GM21528 (cell line): ENCODE results near the gene PSMD2.

ENCODE experiments used
- ATAC-seq: cut with Tn5 transposase; IDR thresholded peaks from one replicate; pipeline ENCODE4 v1.9.1; 2021; ENCODE audit warnings: mild to moderate bottlenecking, moderate library complexity; ENCODE audit not compliant: unreplicated experiment, low FRiP score

PSMD2 gene

DNA sequence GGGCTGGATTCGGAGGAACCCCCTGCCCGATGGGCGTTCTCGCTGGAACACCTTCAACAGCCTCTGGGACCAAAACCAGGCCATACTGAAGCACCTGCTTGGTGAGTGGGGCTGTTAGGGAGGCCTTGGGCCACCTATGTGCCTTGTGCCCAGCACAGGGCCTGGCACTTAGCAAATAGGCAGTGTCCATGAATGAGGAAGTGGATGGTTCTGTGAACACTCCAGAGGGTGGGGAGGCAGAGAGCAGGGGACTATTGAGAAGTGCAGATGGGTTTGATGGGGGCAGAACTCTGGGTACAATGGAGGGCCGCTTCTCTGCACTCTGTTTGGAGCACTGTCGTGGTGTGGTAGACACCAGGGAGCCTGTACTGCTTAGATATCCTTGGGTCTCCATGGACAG is 21.7 kb upstream of the PSMD2 start:
- no peak for ATAC-seq

DNA sequence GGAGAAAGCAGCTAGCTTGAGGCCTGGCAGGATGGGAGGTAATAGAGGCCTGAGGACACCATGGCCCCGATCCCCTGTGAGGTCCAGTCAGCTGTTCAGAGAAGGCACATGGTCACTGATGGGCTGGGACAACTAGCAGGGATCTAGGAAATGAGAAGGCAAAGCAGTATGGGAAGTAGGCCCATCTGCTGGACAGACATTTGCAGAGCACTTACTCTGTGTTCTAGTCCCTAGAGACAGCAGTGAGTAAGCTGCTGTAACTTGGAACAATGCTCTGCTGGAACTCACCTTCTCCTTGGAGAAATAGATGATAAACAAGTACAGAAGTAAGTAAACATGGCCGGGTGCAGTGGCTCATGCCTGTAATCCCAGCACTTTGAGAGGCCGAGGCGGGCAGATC is 16.1 kb upstream of the PSMD2 start:
- ATAC-seq = no peak

- ATAC-seq = no peak
These were observed 15.4 kb upstream of the PSMD2 start for GRCh38 chr3:184283681-184284080.

GRCh38 chr3:184284696-184285095 is 14.3 kb upstream of the PSMD2 start:
- ATAC-seq = no peak

- ATAC-seq = no peak
These were observed 9.6 kb upstream of the PSMD2 start for GRCh38 chr3:184289426-184289938.

DNA sequence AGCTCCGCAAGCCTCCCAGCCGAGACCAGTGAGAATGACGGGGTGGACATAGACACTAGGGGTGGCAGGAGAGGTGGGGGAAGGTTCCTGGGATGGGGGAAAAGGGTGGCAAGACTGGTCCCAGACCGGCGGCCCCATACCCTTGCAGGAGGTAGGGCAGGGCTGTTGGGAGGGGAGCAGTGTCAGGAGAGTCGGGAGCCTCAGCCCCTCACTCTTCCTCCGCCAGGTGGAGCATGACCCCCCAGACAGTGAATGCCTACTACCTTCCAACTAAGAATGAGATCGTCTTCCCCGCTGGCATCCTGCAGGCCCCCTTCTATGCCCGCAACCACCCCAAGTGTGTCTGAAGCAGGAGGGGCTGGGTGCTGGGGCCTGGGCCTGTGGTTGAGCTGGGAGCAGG is 8.7 kb upstream of the PSMD2 start:
- no peak for ATAC-seq

DNA sequence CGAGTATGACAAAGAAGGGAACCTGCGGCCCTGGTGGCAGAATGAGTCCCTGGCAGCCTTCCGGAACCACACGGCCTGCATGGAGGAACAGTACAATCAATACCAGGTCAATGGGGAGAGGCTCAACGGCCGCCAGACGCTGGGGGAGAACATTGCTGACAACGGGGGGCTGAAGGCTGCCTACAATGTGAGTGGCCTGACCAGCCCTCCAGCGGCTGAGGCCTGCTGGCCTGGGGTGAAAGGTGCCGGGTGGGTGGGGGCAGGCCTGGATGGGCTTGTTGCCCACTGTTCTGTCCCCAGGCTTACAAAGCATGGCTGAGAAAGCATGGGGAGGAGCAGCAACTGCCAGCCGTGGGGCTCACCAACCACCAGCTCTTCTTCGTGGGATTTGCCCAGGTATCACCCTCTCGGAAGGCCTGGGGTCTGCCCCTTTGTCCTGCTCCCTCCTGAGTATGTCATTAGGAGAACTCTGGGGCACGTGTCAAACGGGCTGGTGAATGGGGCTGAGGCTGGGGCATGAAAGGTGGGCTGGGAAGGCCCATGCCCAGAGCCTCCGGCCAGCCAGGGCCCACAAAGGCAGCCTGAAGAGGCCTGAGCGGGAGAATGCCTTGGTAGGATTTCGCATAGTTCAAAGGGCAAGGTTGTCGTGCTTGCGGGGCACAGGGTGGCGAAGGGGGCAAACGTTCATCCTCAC is 7.8 kb upstream of the PSMD2 start:
- no peak for ATAC-seq

DNA sequence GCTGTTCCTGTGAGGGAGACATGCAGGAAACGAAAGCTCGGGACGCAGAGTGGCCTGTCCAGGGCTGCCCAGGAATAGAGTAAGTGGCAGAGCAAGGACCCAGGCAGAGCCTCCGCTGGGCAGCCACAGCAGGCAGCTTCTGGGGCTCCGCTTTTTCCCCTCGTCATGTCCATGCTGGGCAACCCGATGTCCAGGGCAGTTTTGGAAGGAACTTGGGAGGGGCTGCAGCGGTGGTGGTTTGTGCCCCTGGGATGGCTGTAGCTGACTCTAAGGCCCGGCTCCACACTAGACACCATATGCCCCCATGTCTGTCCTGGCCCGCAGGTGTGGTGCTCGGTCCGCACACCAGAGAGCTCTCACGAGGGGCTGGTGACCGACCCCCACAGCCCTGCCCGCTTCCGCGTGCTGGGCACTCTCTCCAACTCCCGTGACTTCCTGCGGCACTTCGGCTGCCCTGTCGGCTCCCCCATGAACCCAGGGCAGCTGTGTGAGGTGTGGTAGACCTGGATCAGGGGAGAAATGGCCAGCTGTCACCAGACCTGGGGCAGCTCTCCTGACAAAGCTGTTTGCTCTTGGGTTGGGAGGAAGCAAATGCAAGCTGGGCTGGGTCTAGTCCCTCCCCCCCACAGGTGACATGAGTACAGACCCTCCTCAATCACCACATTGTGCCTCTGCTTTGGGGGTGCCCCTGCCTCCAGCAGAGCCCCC is 7.1 kb upstream of the PSMD2 start:
- no peak for ATAC-seq

- no peak for ATAC-seq
These were observed 3.3 kb upstream of the PSMD2 start for GRCh38 chr3:184295771-184296170.

DNA sequence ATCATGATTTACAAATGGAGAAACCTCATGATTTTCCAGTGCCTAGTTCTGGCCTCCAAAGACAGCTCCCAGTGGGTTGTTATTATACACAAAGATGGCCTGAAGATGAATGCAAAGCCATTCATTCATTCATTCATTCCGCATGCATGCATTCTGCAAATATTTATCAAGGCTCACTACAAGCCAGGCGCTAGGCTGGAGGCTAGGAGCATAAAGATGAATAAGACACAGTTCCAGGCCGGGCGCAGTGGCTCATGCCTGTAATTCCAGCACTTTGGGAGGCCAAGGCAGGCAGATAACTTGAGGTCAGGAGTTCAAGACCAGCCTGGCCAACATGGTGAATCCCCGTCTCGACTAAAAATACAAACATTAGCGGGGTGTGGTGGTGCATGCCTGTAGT is 2.4 kb upstream of the PSMD2 start:
- no peak for ATAC-seq

- no peak for ATAC-seq
These were observed 692 bp downstream of the PSMD2 start for GRCh38 chr3:184299488-184300377.

DNA sequence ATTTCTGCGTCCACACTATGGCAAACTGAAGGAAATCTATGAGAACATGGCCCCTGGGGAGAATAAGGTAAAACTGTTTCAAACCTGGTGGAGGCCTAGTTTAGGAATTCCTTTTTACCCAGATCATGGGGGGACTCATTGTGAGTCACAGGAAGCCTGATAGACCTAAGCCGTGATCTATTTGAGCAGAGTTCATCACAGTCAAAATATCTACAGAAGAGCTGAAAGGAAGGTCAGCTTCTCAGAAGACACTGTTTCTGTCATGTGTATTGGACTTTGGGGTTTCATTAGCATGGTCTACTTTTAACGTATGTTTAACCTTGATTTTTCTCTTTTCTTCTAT is 1.3 kb downstream of the PSMD2 start:
- ATAC-seq = no peak

DNA sequence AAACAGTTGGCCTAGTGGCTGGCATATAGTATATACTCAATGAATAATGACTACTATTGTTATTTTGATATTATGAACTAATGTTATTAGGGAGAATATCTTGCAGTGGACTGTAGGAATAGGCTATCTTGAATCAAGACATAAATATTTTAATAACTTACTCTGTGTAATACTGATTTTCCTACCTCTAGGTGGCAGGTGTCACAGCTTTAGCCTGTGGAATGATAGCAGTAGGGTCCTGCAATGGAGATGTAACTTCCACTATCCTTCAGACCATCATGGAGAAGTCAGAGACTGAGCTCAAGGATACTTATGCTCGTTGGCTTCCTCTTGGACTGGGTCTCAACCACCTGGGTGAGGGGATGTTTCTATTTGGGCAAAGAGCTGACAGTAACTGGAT is 6.5 kb downstream of the PSMD2 start:
- no peak for ATAC-seq

GRCh38 chr3:184306341-184306972 is 7.4 kb downstream of the PSMD2 start:
- no peak for ATAC-seq

GRCh38 chr3:184307915-184308314 is 8.9 kb downstream of the PSMD2 start:
- no peak for ATAC-seq

- no peak for ATAC-seq
These were observed 9.7 kb downstream of the PSMD2 start for GRCh38 chr3:184308744-184309143.

DNA sequence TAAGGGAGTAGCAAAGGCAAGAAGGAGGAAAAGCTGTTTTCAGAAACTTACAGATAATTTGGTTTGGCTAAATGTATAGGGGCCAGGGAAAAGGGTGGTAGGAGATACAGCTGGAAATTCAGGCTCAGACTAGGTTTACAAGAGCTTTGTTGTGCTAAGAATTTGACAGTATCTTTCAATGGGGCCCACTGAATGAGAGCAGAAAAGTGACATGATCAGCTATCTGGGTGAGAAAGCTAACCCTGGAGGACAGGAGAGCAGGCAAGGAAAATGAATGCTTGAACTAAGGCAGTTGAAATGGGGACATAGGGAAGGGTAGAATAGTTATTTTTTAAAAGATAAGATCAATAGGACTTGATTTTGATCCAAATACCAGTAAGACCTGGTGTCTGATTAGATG is 12.6 kb downstream of the PSMD2 start:
- ATAC-seq = no peak

GRCh38 chr3:184314363-184314699 is 15.3 kb downstream of the PSMD2 start, which contains the start of gene EIF4G1:
EIF4G1 (plus strand) TSS chr3:184314606; CDS start chr3:184315797, 1,191 bp downstream.
- ATAC-seq = peak; percentile 75

GRCh38 chr3:184314700-184315542 is 15.9 kb downstream of the PSMD2 start:
- ATAC-seq = peak; percentile 36

GRCh38 chr3:184315543-184315867 is 16.5 kb downstream of the PSMD2 start:
- ATAC-seq = peak; percentile 2
